GM23248 (cell line): ENCODE data around the gene C2orf72. TPM values are rescaled to one million over a fixed set of nuclear protein-coding genes. Genes with fewer than 3 reads are reported as not detected.

Experiments
- DNase-seq: peaks from one replicate; pipeline ENCODE4 v3.0.0-alpha.2; 2015
- H2AFZ ChIP-seq: fragments of 200-600 bp; sonication (generic); 2 replicates; pipeline ENCODE4 v1.6.1; 2016; ENCODE audit warnings: antibody characterized with exemption
- H3F3A ChIP-seq: fragments of 200-600 bp; sonication (generic); 2 replicates; pipeline ENCODE4 v1.6.1; 2016; ENCODE audit warnings: mild to moderate bottlenecking, antibody characterized with exemption, mixed run types; ENCODE audit not compliant: insufficient read depth
- H3K27ac ChIP-seq: fragments of 200-600 bp; sonication (generic); 2 replicates; pipeline ENCODE4 v1.5.1; 2016; ENCODE audit warnings: mild to moderate bottlenecking
- H3K27me3 ChIP-seq: fragments of 200-600 bp; sonication (generic); replicated peaks from 2 replicates; pipeline ENCODE4 v1.6.1; 2016; ENCODE audit warnings: mild to moderate bottlenecking; ENCODE audit not compliant: insufficient read depth
- H3K36me3 ChIP-seq: fragments of 200-600 bp; sonication (generic); 2 replicates; pipeline ENCODE4 v1.6.1; 2016; ENCODE audit warnings: low read depth, mild to moderate bottlenecking
- H3K4me1 ChIP-seq: fragments of 200-600 bp; sonication (generic); 2 replicates; pipeline ENCODE4 v1.6.1; 2016; ENCODE audit warnings: mild to moderate bottlenecking; ENCODE audit not compliant: insufficient read depth
- H3K4me2 ChIP-seq: fragments of 200-600 bp; sonication (generic); one replicate; pipeline ENCODE4 v1.6.1; 2016; ENCODE audit warnings: mild to moderate bottlenecking; ENCODE audit not compliant: unreplicated experiment
- H3K4me3 ChIP-seq: fragments of 200-600 bp; sonication (generic); 2 replicates; pipeline ENCODE4 v1.5.1; 2016; ENCODE audit warnings: mild to moderate bottlenecking
- H3K79me2 ChIP-seq: fragments of 200-600 bp; sonication (generic); 2 replicates; pipeline ENCODE4 v1.6.1; 2016; ENCODE audit warnings: mild to moderate bottlenecking; ENCODE audit not compliant: insufficient read depth
- H3K9ac ChIP-seq: fragments of 200-600 bp; sonication (generic); 2 replicates; pipeline ENCODE4 v1.6.1; 2016; ENCODE audit warnings: mild to moderate bottlenecking
- H3K9me2 ChIP-seq: fragments of 200-600 bp; sonication (generic); 2 replicates; pipeline ENCODE4 v1.6.1; 2016; ENCODE audit warnings: mixed run types, mild to moderate bottlenecking, moderate library complexity; ENCODE audit not compliant: insufficient read depth
- H3K9me3 ChIP-seq: fragments of 200-600 bp; sonication (generic); one replicate; pipeline ENCODE4 v1.6.1; 2017; ENCODE audit warnings: low read depth
- H4K20me1 ChIP-seq: fragments of 200-600 bp; sonication (generic); 2 replicates; pipeline ENCODE4 v1.6.0; 2016; ENCODE audit not compliant: insufficient read depth
- EZH2 ChIP-seq: fragments of 200-600 bp; sonication (generic); IDR thresholded peaks from 2 replicates; pipeline ENCODE4 v1.6.1; 2018; ENCODE audit warnings: antibody characterized with exemption, mild to moderate bottlenecking; ENCODE audit not compliant: insufficient read depth, poor library complexity, severe bottlenecking
- EZH2phosphoT487 ChIP-seq: fragments of 200-600 bp; sonication (generic); IDR thresholded peaks from 2 replicates; pipeline ENCODE4 v1.6.1; 2018; ENCODE audit warnings: antibody characterized with exemption, moderate library complexity, mild to moderate bottlenecking, low read depth; ENCODE audit not compliant: insufficient read depth
- whole genome bisulfite sequencing, 2 experiments: methylation state at CpG; one replicate each; pipeline ENCODE4 v1.1.6; 2015 to 2017; ENCODE audit warnings: low lambda C conversion rate in 2 of 2, low coverage in 1 of 2; ENCODE audit errors: missing lambda C conversion rate in 2 of 2; 5-methylcytosine and 5-hydroxymethylcytosine counted together
- in situ Hi-C: fragments of 300-500 bp; cut with MboI; formaldehyde crosslinking; loops from 2 replicates; pipeline ENCODE4 v1.15.0; 2020
- polyA plus RNA-seq: library from polyadenylated mRNA; unstranded; fragments of >200 nt; fragmentation: Nextera tagmentation; extraction: Ambion mirVana; gene quantifications from 2 replicates; pipeline ENCODE4 v1.2.1, GENCODE V29; 2016
- total RNA-seq: library from RNA; depleted of rRNA; stranded (reverse); fragments of >200 nt; shearing (Covaris generic); gene quantifications from 2 replicates; pipeline ENCODE4 v1.2.3, GENCODE V29; 2014

Gene C2orf72
- total and polyA plus RNA-seq, 2 experiments from 2014 or later, result 0.11 TPM; not detected in 1

GRCh38 chr2:231036131-231036530, 1.2 kb upstream of the C2orf72 start:
- Histone ChIP-seq H3K27ac (no peak overlapping the region), H3K79me2 (no peaks in the 10 kb centered on the region), H3K9me3 (no peaks in the 10 kb centered on the region), H4K20me1 (no peaks in the 10 kb centered on the region), H3K36me3 (no peaks in the 10 kb centered on the region), H2AFZ (no peak overlapping the region), H3F3A (no peaks in the 10 kb centered on the region), H3K4me3 (no peak overlapping the region), H3K9me2 (no peaks in the 10 kb centered on the region), H3K4me1 (no peaks in the 10 kb centered on the region), H3K4me2 (no peak overlapping the region), H3K27me3 (peaks cover 60% of the 10 kb centered on the region), H3K9ac (no peak overlapping the region)
- WGBS, 2 experiments, result 21 to 25% methylated on average over 4 of the region's 4 CpGs
- TF ChIP-seq EZH2phosphoT487, result no peak
- TF ChIP-seq EZH2, result no peak
- in situ Hi-C loops, result no loop called here
- no peak for DNase-seq

- Histone ChIP-seq H3K4me3 (no peak overlapping the region), H3K9me3 (no peaks in the 10 kb centered on the region), H4K20me1 (no peaks in the 10 kb centered on the region), H3K79me2 (no peaks in the 10 kb centered on the region), H3K36me3 (no peaks in the 10 kb centered on the region), H3K9ac (no peak overlapping the region), H3K4me2 (no peak overlapping the region), H3K4me1 (no peaks in the 10 kb centered on the region), H3K27ac (no peak overlapping the region), H3K27me3 (peaks cover 59% of the 10 kb centered on the region), H3K9me2 (no peaks in the 10 kb centered on the region), H2AFZ (no peak overlapping the region), H3F3A (no peaks in the 10 kb centered on the region)
- 42 to 50% methylated on average over 10 to 12 of the region's 12 CpGs for WGBS, 2 experiments
- no peak for DNase-seq
- TF ChIP-seq EZH2phosphoT487 (no peak), EZH2 (peak; percentile 47)
- in situ Hi-C loops, result no loop called here
These were observed 681 bp upstream of the C2orf72 start for GRCh38 chr2:231036578-231037106.

GRCh38 chr2:231037731-231038482, 584 bp downstream of the C2orf72 start:
- no peak overlapping the region for H3K9ac ChIP-seq
- TF ChIP-seq EZH2phosphoT487, result no peak
- no peak for TF ChIP-seq EZH2
- WGBS, 2 experiments, result 1 to 3% methylated on average over 30 to 56 of the region's 104 CpGs
- H3F3A ChIP-seq, result no peaks in the 10 kb centered on the region
- H3K27me3 ChIP-seq, result peaks cover 59% of the 10 kb centered on the region
- no peaks in the 10 kb centered on the region for H4K20me1 ChIP-seq
- H3K4me1 ChIP-seq, result no peaks in the 10 kb centered on the region
- in situ Hi-C loops, result no loop called here
- no peaks in the 10 kb centered on the region for H3K9me2 ChIP-seq
- H3K27ac ChIP-seq, result no peak overlapping the region
- H3K4me3 ChIP-seq, result peak overlapping the region; percentile 26; the same call in 1 of the 2 replicates
- peak; percentile 35 for DNase-seq
- no peak overlapping the region for H2AFZ ChIP-seq
- H3K9me3 ChIP-seq, result no peaks in the 10 kb centered on the region
- H3K36me3 ChIP-seq, result no peaks in the 10 kb centered on the region
- no peaks in the 10 kb centered on the region for H3K79me2 ChIP-seq
- H3K4me2 ChIP-seq, result no peak overlapping the region

- no peaks in the 10 kb centered on the region for H3K9me3 ChIP-seq
- no peaks in the 10 kb centered on the region for H3K9me2 ChIP-seq
- no peak overlapping the region for H3K4me3 ChIP-seq
- no peaks in the 10 kb centered on the region for H3K36me3 ChIP-seq
- TF ChIP-seq EZH2phosphoT487 (no peak), EZH2 (peak; percentile 34)
- no peak overlapping the region for H3K4me2 ChIP-seq
- H3K79me2 ChIP-seq, result no peaks in the 10 kb centered on the region
- no peak for DNase-seq
- in situ Hi-C loops, result no loop called here
- no peaks in the 10 kb centered on the region for H4K20me1 ChIP-seq
- no peaks in the 10 kb centered on the region for H3F3A ChIP-seq
- H2AFZ ChIP-seq, result no peak overlapping the region
- WGBS, 2 experiments, result 19 to 23% methylated on average over 14 to 21 of the region's 21 CpGs
- H3K27ac ChIP-seq, result no peak overlapping the region
- H3K9ac ChIP-seq, result no peak overlapping the region
- no peaks in the 10 kb centered on the region for H3K4me1 ChIP-seq
- H3K27me3 ChIP-seq, result peaks cover 58% of the 10 kb centered on the region
These were observed 1.4 kb downstream of the C2orf72 start for GRCh38 chr2:231038483-231039293.
